Natural killer cell treated with Interleukin-12 subunit alpha and Interleukin-12 subunit beta and Interleukin-15 and Interleukin-18, amount 100 ng/mL, for 72 hours (primary cell): ENCODE measurements around the gene LDLRAD4. TPM values are rescaled to one million over a fixed set of nuclear protein-coding genes. Genes with fewer than 3 reads are reported as not detected.

ENCODE experiments used
- ATAC-seq, 2 donors: fragments of 150-1000 bp; cut with Tn5 transposase in 1 of 2; sonication (Bioruptor Pico), chemical (Tn5 transposase) in 1 of 2; 2 replicates each; pipeline ENCODE4 v1.10.0; 2021
- DNase-seq: peaks from one replicate; pipeline ENCODE4 v3.0.0; 2022; ENCODE audit warnings: low spot score
- H3K27ac Mint-ChIP-seq, 2 donors: 1 replicate in 1 of 2; 2 replicates in 1 of 2; pipeline ENCODE4 v1.8.0; 2022; ENCODE audit warnings: mixed read lengths in 2 of 2, mild to moderate bottlenecking in 1 of 2, moderate library complexity in 1 of 2
- H3K27me3 Mint-ChIP-seq, 2 donors: 1 replicate in 1 of 2; 2 replicates in 1 of 2; pipeline ENCODE4 v1.8.0; 2022; ENCODE audit warnings: mixed read lengths in 2 of 2
- H3K36me3 Mint-ChIP-seq: one replicate; pipeline ENCODE4 v1.8.0; 2022; ENCODE audit warnings: mixed read lengths
- H3K4me1 Mint-ChIP-seq, 2 donors: 1 replicate in 1 of 2; 2 replicates in 1 of 2; pipeline ENCODE4 v1.8.0; 2022; ENCODE audit warnings: low read depth in 2 of 2, mixed read lengths in 2 of 2, mild to moderate bottlenecking in 1 of 2
- H3K4me3 Mint-ChIP-seq: one replicate; pipeline ENCODE4 v1.8.0; 2022; ENCODE audit warnings: mixed read lengths
- H3K9me3 Mint-ChIP-seq: 2 replicates; pipeline ENCODE4 v1.8.0; 2022; ENCODE audit warnings: mixed read lengths
- total RNA-seq, 2 donors: library from RNA; stranded (reverse); gene quantifications; one replicate each; pipeline ENCODE4 v1.2.3, GENCODE V29; 2022

The LDLRAD4 gene
- total RNA-seq, 2 donors from 2014 or later, result 16.3 to 19.5 TPM

GRCh38 chr18:13520306-13520705, 301.7 kb downstream of the LDLRAD4 start:
- no peaks in the 10 kb centered on the region for H3K9me3 Mint-ChIP-seq
- no peak for DNase-seq
- H3K36me3 Mint-ChIP-seq, result peaks cover 6% of the 10 kb centered on the region
- H3K27ac Mint-ChIP-seq, result no peak overlapping the region
- no peak overlapping the region for H3K4me3 Mint-ChIP-seq
- no peak for ATAC-seq
- no peaks in the 10 kb centered on the region for H3K27me3 Mint-ChIP-seq
- peaks cover 0 to 13% of the 10 kb centered on the region in 2 donors for H3K4me1 Mint-ChIP-seq

- H3K36me3 Mint-ChIP-seq, result peaks cover 6% of the 10 kb centered on the region
- peaks cover 0 to 13% of the 10 kb centered on the region in 2 donors for H3K4me1 Mint-ChIP-seq
- DNase-seq (no peak), ATAC-seq (no peak)
- no peaks in the 10 kb centered on the region for H3K9me3 Mint-ChIP-seq
- H3K27me3 Mint-ChIP-seq, result no peaks in the 10 kb centered on the region
- H3K4me3 Mint-ChIP-seq, result no peak overlapping the region
- no peak overlapping the region for H3K27ac Mint-ChIP-seq
Observed at GRCh38 chr18:13520741-13521140, 302.2 kb downstream of the LDLRAD4 start.

GRCh38 chr18:13521418-13521817, 302.9 kb downstream of the LDLRAD4 start:
- Mint-ChIP-seq H3K4me3 (no peak overlapping the region), H3K27me3 (no peaks in the 10 kb centered on the region), H3K36me3 (peaks cover 6% of the 10 kb centered on the region), H3K27ac (no peak overlapping the region), H3K9me3 (no peaks in the 10 kb centered on the region), H3K4me1 (peaks cover 0 to 13% of the 10 kb centered on the region in 2 donors)
- ATAC-seq, result no peak
- DNase-seq, result no peak

GRCh38 chr18:13522256-13522655, 303.7 kb downstream of the LDLRAD4 start:
- Mint-ChIP-seq H3K27me3 (no peaks in the 10 kb centered on the region), H3K36me3 (peaks cover 6% of the 10 kb centered on the region), H3K4me3 (no peak overlapping the region), H3K27ac (no peak overlapping the region), H3K9me3 (no peaks in the 10 kb centered on the region), H3K4me1 (peaks cover 0 to 14% of the 10 kb centered on the region in 2 donors)
- DNase-seq (no peak), ATAC-seq (no peak)

GRCh38 chr18:13522861-13523660, 304.5 kb downstream of the LDLRAD4 start:
- Mint-ChIP-seq H3K27me3 (no peaks in the 10 kb centered on the region), H3K36me3 (peaks cover 4% of the 10 kb centered on the region), H3K9me3 (no peaks in the 10 kb centered on the region), H3K4me1 (peaks cover 0 to 13% of the 10 kb centered on the region in 2 donors), H3K4me3 (no peak overlapping the region), H3K27ac (no peak overlapping the region)
- no peak for ATAC-seq
- no peak for DNase-seq

- ATAC-seq (no peak), DNase-seq (no peak)
- Mint-ChIP-seq H3K36me3 (no peaks in the 10 kb centered on the region), H3K27ac (no peak overlapping the region), H3K4me1 (peaks cover 0 to 13% of the 10 kb centered on the region in 2 donors), H3K27me3 (no peaks in the 10 kb centered on the region), H3K4me3 (no peak overlapping the region), H3K9me3 (no peaks in the 10 kb centered on the region)
Observed at GRCh38 chr18:13524054-13524453, 305.5 kb downstream of the LDLRAD4 start.

GRCh38 chr18:13524811-13525210, 306.3 kb downstream of the LDLRAD4 start:
- Mint-ChIP-seq H3K27me3 (no peaks in the 10 kb centered on the region), H3K4me1 (peaks cover 0 to 16% of the 10 kb centered on the region in 2 donors), H3K36me3 (no peaks in the 10 kb centered on the region), H3K4me3 (no peak overlapping the region), H3K9me3 (no peaks in the 10 kb centered on the region), H3K27ac (no peak overlapping the region)
- no peak for DNase-seq
- ATAC-seq, result no peak

GRCh38 chr18:13525381-13526029, 306.9 kb downstream of the LDLRAD4 start:
- Mint-ChIP-seq H3K9me3 (no peaks in the 10 kb centered on the region), H3K36me3 (no peaks in the 10 kb centered on the region), H3K27ac (no peak overlapping the region), H3K27me3 (no peaks in the 10 kb centered on the region), H3K4me3 (no peak overlapping the region), H3K4me1 (peaks cover 0 to 14% of the 10 kb centered on the region in 2 donors)
- ATAC-seq (no peak), DNase-seq (no peak)

- ATAC-seq (no peak), DNase-seq (no peak)
- H3K27me3 Mint-ChIP-seq, result no peaks in the 10 kb centered on the region
- no peak overlapping the region for H3K4me3 Mint-ChIP-seq
- H3K36me3 Mint-ChIP-seq, result no peaks in the 10 kb centered on the region
- H3K27ac Mint-ChIP-seq, result peak overlapping the region in 1 of 2 donors; percentile 50
- H3K9me3 Mint-ChIP-seq, result no peaks in the 10 kb centered on the region
- H3K4me1 Mint-ChIP-seq, result peaks cover 0 to 12% of the 10 kb centered on the region in 2 donors
Observed at GRCh38 chr18:13526519-13526918, 308.0 kb downstream of the LDLRAD4 start.

GRCh38 chr18:13527256-13527655, 308.7 kb downstream of the LDLRAD4 start:
- Mint-ChIP-seq H3K36me3 (no peaks in the 10 kb centered on the region), H3K27me3 (no peaks in the 10 kb centered on the region), H3K27ac (no peak overlapping the region), H3K9me3 (no peaks in the 10 kb centered on the region), H3K4me3 (no peak overlapping the region), H3K4me1 (peaks cover 0 to 12% of the 10 kb centered on the region in 2 donors)
- no peak for DNase-seq
- ATAC-seq, result no peak

GRCh38 chr18:13527730-13528129, 309.2 kb downstream of the LDLRAD4 start:
- H3K27ac Mint-ChIP-seq, result no peak overlapping the region
- H3K36me3 Mint-ChIP-seq, result no peaks in the 10 kb centered on the region
- no peak overlapping the region for H3K4me3 Mint-ChIP-seq
- H3K9me3 Mint-ChIP-seq, result no peaks in the 10 kb centered on the region
- no peak for DNase-seq
- peaks cover 0 to 12% of the 10 kb centered on the region in 2 donors for H3K4me1 Mint-ChIP-seq
- H3K27me3 Mint-ChIP-seq, result no peaks in the 10 kb centered on the region
- no peak for ATAC-seq

GRCh38 chr18:13528739-13529392, 310.3 kb downstream of the LDLRAD4 start:
- Mint-ChIP-seq H3K4me1 (peaks cover 6 to 14% of the 10 kb centered on the region in 2 donors), H3K9me3 (no peaks in the 10 kb centered on the region), H3K36me3 (no peaks in the 10 kb centered on the region), H3K27me3 (no peaks in the 10 kb centered on the region), H3K4me3 (no peak overlapping the region), H3K27ac (no peak overlapping the region)
- no peak for DNase-seq
- no peak for ATAC-seq

- Mint-ChIP-seq H3K9me3 (no peaks in the 10 kb centered on the region), H3K36me3 (no peaks in the 10 kb centered on the region), H3K4me3 (no peak overlapping the region), H3K27me3 (no peaks in the 10 kb centered on the region), H3K27ac (peak overlapping the region in 1 of 2 donors; percentile 48), H3K4me1 (peaks cover 11 to 17% of the 10 kb centered on the region in 2 donors)
- ATAC-seq (no peak), DNase-seq (no peak)
Observed at GRCh38 chr18:13530033-13530878, 311.7 kb downstream of the LDLRAD4 start.
